GM12874 (cell line): ENCODE data around the gene IFT27.

ENCODE experiments used
- CTCF ChIP-seq: IDR thresholded peaks from 2 replicates; pipeline ENCODE4 v1.5.1; 2011; ENCODE audit warnings: low read depth, mild to moderate bottlenecking, control low read depth, low read length, moderate library complexity; ENCODE audit not compliant: insufficient read depth

Gene IFT27

GRCh38 chr22:36808721-36809344 is 32.9 kb upstream of the IFT27 start:
- TF ChIP-seq CTCF, result no peak

- no peak for TF ChIP-seq CTCF
Observed at GRCh38 chr22:36807627-36808026, 31.7 kb upstream of the IFT27 start.

GRCh38 chr22:36806835-36807234 is 30.9 kb upstream of the IFT27 start:
- no peak for TF ChIP-seq CTCF

GRCh38 chr22:36803358-36803757 is 27.4 kb upstream of the IFT27 start:
- TF ChIP-seq CTCF, result no peak

GRCh38 chr22:36798674-36799066 is 22.8 kb upstream of the IFT27 start:
- TF ChIP-seq CTCF, result no peak

GRCh38 chr22:36797911-36798673 is 22.2 kb upstream of the IFT27 start:
- no peak for TF ChIP-seq CTCF

GRCh38 chr22:36797374-36797773 is 21.5 kb upstream of the IFT27 start:
- TF ChIP-seq CTCF, result no peak
